EH (cell line): ENCODE data around the gene ID4.

Experiments
- DNase-seq: peaks from one replicate; pipeline ENCODE4 v3.0.0-alpha.2; 2015; ENCODE audit warnings: low read depth

Gene ID4

GRCh38 chr6:19836799-19837510 lies at the start of gene ID4:
Gene ID4, plus strand, starts transcription at chr6:19837370. Its CDS starts 385 bp downstream, at chr6:19837755.
- DNase-seq: peak; percentile 98

GRCh38 chr6:19788686-19789085 lies 48.5 kb upstream of the ID4 start:
- peak; percentile 16 for DNase-seq

GRCh38 chr6:19789100-19789803 lies 47.9 kb upstream of the ID4 start:
- DNase-seq: no peak

- peak; percentile 47 for DNase-seq
Measured at GRCh38 chr6:19791267-19791666, 45.9 kb upstream of the ID4 start.

- DNase-seq: no peak
Measured at GRCh38 chr6:19795211-19795610, 42.0 kb upstream of the ID4 start.

GRCh38 chr6:19796452-19796851 lies 40.7 kb upstream of the ID4 start:
- no peak for DNase-seq

- no peak for DNase-seq
Measured at GRCh38 chr6:19798362-19798761, 38.8 kb upstream of the ID4 start.

- DNase-seq: no peak
Measured at GRCh38 chr6:19802656-19803055, 34.5 kb upstream of the ID4 start.

GRCh38 chr6:19803331-19804204 lies 33.6 kb upstream of the ID4 start:
- peak; percentile 46 for DNase-seq

GRCh38 chr6:19804205-19805128 lies 32.7 kb upstream of the ID4 start:
- DNase-seq: peak; percentile 98

- DNase-seq: no peak
Measured at GRCh38 chr6:19805129-19805481, 32.1 kb upstream of the ID4 start.

- no peak for DNase-seq
Measured at GRCh38 chr6:19806971-19807396, 30.2 kb upstream of the ID4 start.

- no peak for DNase-seq
Measured at GRCh38 chr6:19811397-19812079, 25.6 kb upstream of the ID4 start.

GRCh38 chr6:19812512-19813119 lies 24.6 kb upstream of the ID4 start:
- DNase-seq: peak; percentile 65

- DNase-seq: no peak
Measured at GRCh38 chr6:19818805-19819204, 18.4 kb upstream of the ID4 start.

- no peak for DNase-seq
Measured at GRCh38 chr6:19824058-19824807, 12.9 kb upstream of the ID4 start.

- no peak for DNase-seq
Measured at GRCh38 chr6:19827247-19827646, 9.9 kb upstream of the ID4 start.

- DNase-seq: no peak
Measured at GRCh38 chr6:19827903-19828302, 9.3 kb upstream of the ID4 start.

- DNase-seq: peak; percentile 36
Measured at GRCh38 chr6:19830171-19830570, 7.0 kb upstream of the ID4 start.

- DNase-seq: no peak
Measured at GRCh38 chr6:19831358-19831757, 5.8 kb upstream of the ID4 start.
